OCI-M2 (cell line): ENCODE results near the gene SERINC1.
A peak's percentile ranks its signal among the peaks of the same experiment; 100 is the strongest.

Experiments used
- DNase-seq: peaks from one replicate; lab custom pipeline; 2025; ENCODE audit not compliant: unreplicated experiment; lab: John Stamatoyannopoulos, UW

Gene SERINC1

GRCh38 chr6:122438975-122439374 lies 32.6 kb downstream of the SERINC1 start:
- DNase-seq = no peak

- DNase-seq = no peak
These were observed 38.8 kb downstream of the SERINC1 start for GRCh38 chr6:122432816-122433215.

GRCh38 chr6:122431780-122432179 lies 39.8 kb downstream of the SERINC1 start:
- no peak for DNase-seq

GRCh38 chr6:122429323-122429722 lies 42.3 kb downstream of the SERINC1 start:
- no peak for DNase-seq

- no peak for DNase-seq
These were observed 42.8 kb downstream of the SERINC1 start for GRCh38 chr6:122428781-122429180.

- no peak for DNase-seq
These were observed 45.0 kb downstream of the SERINC1 start for GRCh38 chr6:122426597-122426996.

GRCh38 chr6:122423734-122424133 lies 47.9 kb downstream of the SERINC1 start:
- DNase-seq = no peak

- DNase-seq = no peak
These were observed 48.9 kb downstream of the SERINC1 start for GRCh38 chr6:122422614-122423267.

- DNase-seq = no peak
These were observed 49.6 kb downstream of the SERINC1 start for GRCh38 chr6:122422003-122422402.

- DNase-seq = no peak
These were observed 54.8 kb downstream of the SERINC1 start for GRCh38 chr6:122416825-122417224.

GRCh38 chr6:122412001-122412400 lies 59.6 kb downstream of the SERINC1 start:
- DNase-seq = no peak

- DNase-seq = no peak
These were observed 62.7 kb downstream of the SERINC1 start for GRCh38 chr6:122408702-122409458.

GRCh38 chr6:122408240-122408639 lies 63.4 kb downstream of the SERINC1 start:
- DNase-seq = no peak

GRCh38 chr6:122407712-122408111 lies 63.9 kb downstream of the SERINC1 start:
- no peak for DNase-seq

- DNase-seq = no peak
These were observed 65.4 kb downstream of the SERINC1 start for GRCh38 chr6:122406187-122406586.

GRCh38 chr6:122405417-122405816 lies 66.2 kb downstream of the SERINC1 start:
- DNase-seq = no peak

GRCh38 chr6:122404444-122404843 lies 67.2 kb downstream of the SERINC1 start:
- no peak for DNase-seq

- no peak for DNase-seq
These were observed 70.5 kb downstream of the SERINC1 start for GRCh38 chr6:122401104-122401503.

- no peak for DNase-seq
These were observed 71.0 kb downstream of the SERINC1 start for GRCh38 chr6:122400462-122401089.

GRCh38 chr6:122400121-122400450 lies 71.5 kb downstream of the SERINC1 start:
- no peak for DNase-seq

GRCh38 chr6:122399348-122400120 lies 72.1 kb downstream of the SERINC1 start, which contains the start of gene HSF2:
TSS of gene HSF2 (plus strand) at chr6:122399652. CDS start at chr6:122399738, 86 bp downstream.
- DNase-seq = peak; percentile 85

- DNase-seq = no peak
These were observed 72.6 kb downstream of the SERINC1 start for GRCh38 chr6:122399055-122399347.
